ENCODE data around the gene DDX20.

DNA sequence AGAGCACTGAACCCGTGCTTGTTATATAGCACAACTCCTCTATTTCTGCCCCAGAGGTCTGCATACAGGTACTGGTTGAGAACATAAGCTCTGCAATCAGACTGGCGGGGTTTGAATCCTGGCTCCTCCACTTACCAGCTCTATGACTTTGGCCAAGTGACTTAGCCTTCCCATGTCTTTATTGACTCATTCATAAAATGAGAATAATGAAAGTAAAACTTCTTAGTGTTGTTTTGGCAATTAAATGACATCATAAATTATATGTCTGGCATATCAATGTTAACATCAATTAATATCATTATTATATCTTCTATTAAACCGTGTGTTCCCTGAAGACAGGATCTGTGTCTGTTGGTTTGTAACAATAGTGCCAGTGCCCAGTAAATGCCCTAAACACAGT is 20.8 kb upstream of the DDX20 start:
- TF ChIP-seq POLR2A (IDR thresholded peaks at IDR 0.05; ENCODE audit: low read depth) (no peak), EP300 (IDR thresholded peaks at IDR 0.05) (no peak)
- TF ChIP-seq, protein P1, sequence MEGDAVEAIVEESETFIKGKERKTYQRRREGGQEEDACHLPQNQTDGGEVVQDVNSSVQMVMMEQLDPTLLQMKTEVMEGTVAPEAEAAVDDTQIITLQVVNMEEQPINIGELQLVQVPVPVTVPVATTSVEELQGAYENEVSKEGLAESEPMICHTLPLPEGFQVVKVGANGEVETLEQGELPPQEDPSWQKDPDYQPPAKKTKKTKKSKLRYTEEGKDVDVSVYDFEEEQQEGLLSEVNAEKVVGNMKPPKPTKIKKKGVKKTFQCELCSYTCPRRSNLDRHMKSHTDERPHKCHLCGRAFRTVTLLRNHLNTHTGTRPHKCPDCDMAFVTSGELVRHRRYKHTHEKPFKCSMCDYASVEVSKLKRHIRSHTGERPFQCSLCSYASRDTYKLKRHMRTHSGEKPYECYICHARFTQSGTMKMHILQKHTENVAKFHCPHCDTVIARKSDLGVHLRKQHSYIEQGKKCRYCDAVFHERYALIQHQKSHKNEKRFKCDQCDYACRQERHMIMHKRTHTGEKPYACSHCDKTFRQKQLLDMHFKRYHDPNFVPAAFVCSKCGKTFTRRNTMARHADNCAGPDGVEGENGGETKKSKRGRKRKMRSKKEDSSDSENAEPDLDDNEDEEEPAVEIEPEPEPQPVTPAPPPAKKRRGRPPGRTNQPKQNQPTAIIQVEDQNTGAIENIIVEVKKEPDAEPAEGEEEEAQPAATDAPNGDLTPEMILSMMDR (IDR thresholded peaks at IDR 0.05) = no peak
